H9 (cell line): ENCODE results near the gene CTIF. TPM values are rescaled to one million over a fixed set of nuclear protein-coding genes. Genes with fewer than 3 reads are reported as not detected.

Experiments
- DNase-seq: peaks from one replicate; pipeline ENCODE4 v3.0.0-alpha.2; 2017
- H2AFZ ChIP-seq: one replicate; pipeline ENCODE4 v1.6.1; 2013; ENCODE audit warnings: mild to moderate bottlenecking, low read length, control low read depth, moderate library complexity
- H2AK5ac ChIP-seq: 2 replicates; pipeline ENCODE4 v1.6.1; 2013; ENCODE audit warnings: low read length, control low read depth, mixed read lengths; ENCODE audit not compliant: insufficient read length
- H2BK120ac ChIP-seq: one replicate; pipeline ENCODE4 v1.6.1; 2013; ENCODE audit warnings: low read depth, mild to moderate bottlenecking, low read length, control low read depth, inconsistent platforms; ENCODE audit not compliant: poor library complexity, severe bottlenecking
- H2BK12ac ChIP-seq: 2 replicates; pipeline ENCODE4 v1.6.1; 2013; ENCODE audit warnings: low read length, control low read depth, mixed read lengths, low read depth; ENCODE audit not compliant: insufficient read length
- H2BK15ac ChIP-seq: 2 replicates; pipeline ENCODE4 v1.6.1; 2013; ENCODE audit warnings: low read depth, low read length, control low read depth
- H2BK20ac ChIP-seq: one replicate; pipeline ENCODE4 v1.6.1; 2013; ENCODE audit warnings: low read depth, mild to moderate bottlenecking, low read length, control low read depth, inconsistent platforms; ENCODE audit not compliant: poor library complexity, severe bottlenecking
- H2BK5ac ChIP-seq: 2 replicates; pipeline ENCODE4 v1.6.1; 2013; ENCODE audit warnings: low read length, control low read depth, mixed read lengths; ENCODE audit not compliant: insufficient read length
- H3K14ac ChIP-seq: 2 replicates; pipeline ENCODE4 v1.6.1; 2013; ENCODE audit warnings: low read length, control low read depth; ENCODE audit not compliant: insufficient read depth
- H3K18ac ChIP-seq: 2 replicates; pipeline ENCODE4 v1.6.1; 2013; ENCODE audit warnings: low read depth, mild to moderate bottlenecking, mixed read lengths, low read length, control low read depth; ENCODE audit not compliant: insufficient read length
- H3K23ac ChIP-seq: 2 replicates; pipeline ENCODE4 v1.6.1; 2013; ENCODE audit warnings: low read length, control low read depth, mixed read lengths, low read depth; ENCODE audit not compliant: insufficient read length
- H3K23me2 ChIP-seq: 2 replicates; pipeline ENCODE4 v1.6.1; 2013; ENCODE audit warnings: low read depth, mild to moderate bottlenecking, mixed read lengths, low read length, control low read depth; ENCODE audit not compliant: insufficient read length, poor library complexity, severe bottlenecking
- H3K27ac ChIP-seq: 2 replicates; pipeline ENCODE4 v1.5.1; 2013; ENCODE audit warnings: low read length, control low read depth, mixed read lengths, low read depth; ENCODE audit not compliant: insufficient read length
- H3K27me3 ChIP-seq: 2 replicates; pipeline ENCODE4 v1.6.1; 2013; ENCODE audit warnings: low read length, control low read depth, inconsistent platforms; ENCODE audit not compliant: insufficient read depth
- H3K4ac ChIP-seq: 2 replicates; pipeline ENCODE4 v1.6.1; 2013; ENCODE audit warnings: low read depth, mild to moderate bottlenecking, control low read depth, inconsistent platforms, low read length, moderate library complexity
- H3K4me1 ChIP-seq: 2 replicates; pipeline ENCODE4 v1.6.1; 2013; ENCODE audit warnings: low read length, control low read depth, inconsistent platforms; ENCODE audit not compliant: insufficient read depth
- H3K4me2 ChIP-seq: 2 replicates; pipeline ENCODE4 v1.6.1; 2013; ENCODE audit warnings: low read length, control low read depth, mixed read lengths; ENCODE audit not compliant: insufficient read length, insufficient read depth
- H3K56ac ChIP-seq: 2 replicates; pipeline ENCODE4 v1.6.1; 2013; ENCODE audit warnings: low read depth, mild to moderate bottlenecking, mixed read lengths, low read length, control low read depth; ENCODE audit not compliant: insufficient read length
- H3K79me1 ChIP-seq: 2 replicates; pipeline ENCODE4 v1.6.1; 2013; ENCODE audit warnings: low read depth, mild to moderate bottlenecking, moderate library complexity, low read length, control low read depth, inconsistent platforms; ENCODE audit not compliant: insufficient read depth, poor library complexity, severe bottlenecking
- H3K79me2 ChIP-seq: 2 replicates; pipeline ENCODE4 v1.6.1; 2013; ENCODE audit warnings: low read length, control low read depth, inconsistent platforms; ENCODE audit not compliant: insufficient read depth
- H3K9ac ChIP-seq: 2 replicates; pipeline ENCODE4 v1.6.1; 2013; ENCODE audit warnings: low read length, control low read depth, mixed read lengths; ENCODE audit not compliant: insufficient read length; ENCODE audit errors: extremely low read depth
- H3K9me3 ChIP-seq: one replicate; pipeline ENCODE4 v1.6.1; 2013; ENCODE audit warnings: low read depth, low read length, inconsistent platforms; ENCODE audit not compliant: control insufficient read depth
- H3T11ph ChIP-seq: one replicate; pipeline ENCODE4 v1.6.1; 2013; ENCODE audit warnings: mild to moderate bottlenecking, low read length, control low read depth, inconsistent platforms
- H4K20me1 ChIP-seq: one replicate; pipeline ENCODE4 v1.6.1; 2013; ENCODE audit not compliant: control insufficient read depth, insufficient read length, insufficient read depth
- H4K5ac ChIP-seq: 2 replicates; pipeline ENCODE4 v1.6.1; 2013; ENCODE audit warnings: low read depth, mild to moderate bottlenecking, mixed read lengths, low read length, control low read depth; ENCODE audit not compliant: insufficient read length
- H4K8ac ChIP-seq: replicated peaks from 2 replicates; pipeline ENCODE4 v1.6.1; 2013; ENCODE audit warnings: low read length, control low read depth, mixed read lengths, low read depth; ENCODE audit not compliant: insufficient read length
- H4K91ac ChIP-seq: 2 replicates; pipeline ENCODE4 v1.6.1; 2013; ENCODE audit warnings: low read depth, mild to moderate bottlenecking, moderate library complexity, mixed read lengths, low read length, control low read depth; ENCODE audit not compliant: insufficient read length
- H3K27ac Mint-ChIP-seq, 3 experiments: 2 replicates in 2 of 3; 3 replicates in 1 of 3; pipeline ENCODE4 v1.8.0; 2020 to 2021; ENCODE audit warnings: mixed read lengths in 3 of 3, mild to moderate bottlenecking in 1 of 3, moderate library complexity in 1 of 3
- H3K27me3 Mint-ChIP-seq: 2 replicates; pipeline ENCODE4 v1.8.0; 2021; ENCODE audit warnings: low read depth, mild to moderate bottlenecking, moderate library complexity, mixed read lengths
- H3K36me3 Mint-ChIP-seq, 3 experiments: 2 replicates in 2 of 3; 3 replicates in 1 of 3; pipeline ENCODE4 v1.8.0; 2020 to 2021; ENCODE audit warnings: low read depth in 3 of 3, mixed read lengths in 3 of 3; ENCODE audit not compliant: insufficient read depth in 1 of 3
- H3K4me1 Mint-ChIP-seq, 2 experiments: 2 replicates each; pipeline ENCODE4 v1.8.0; 2020; ENCODE audit warnings: mixed read lengths in 2 of 2
- H3K4me3 Mint-ChIP-seq, 2 experiments: 2 replicates in 1 of 2; 3 replicates in 1 of 2; pipeline ENCODE4 v1.8.0; 2020 to 2021; ENCODE audit warnings: mild to moderate bottlenecking in 2 of 2, mixed read lengths in 2 of 2, moderate library complexity in 1 of 2
- H3K9me3 Mint-ChIP-seq, 2 experiments: 2 replicates in 1 of 2; 3 replicates in 1 of 2; pipeline ENCODE4 v1.8.0; 2020; ENCODE audit warnings: mild to moderate bottlenecking in 2 of 2, mixed read lengths in 2 of 2, moderate library complexity in 1 of 2
- CTCF ChIP-seq: fragments of 200-600 bp; sonication (generic); conservative IDR thresholded peaks from 3 replicates; pipeline ENCODE4 v1.8.0; 2021; ENCODE audit warnings: antibody characterized with exemption, mild to moderate bottlenecking
- WGBS: extraction: QIAGEN DNeasy Blood & Tissue Kit; methylation state at CpG from one replicate; pipeline ENCODE4 v1.1.7; 2013; ENCODE audit warnings: missing lambda C conversion rate, low lambda C conversion rate, mixed read lengths; ENCODE audit not compliant: insufficient read length; ENCODE audit errors: extremely low coverage; 5-methylcytosine and 5-hydroxymethylcytosine counted together
- total RNA-seq: library from RNA; stranded (reverse); gene quantifications from 2 replicates; pipeline ENCODE4 v1.2.1, GENCODE V29; 2021

Gene CTIF
- total RNA-seq, 1 experiment from 2014 or later, result 15.8 TPM

- no peak overlapping the region for H2BK20ac ChIP-seq
- no peak overlapping the region for H3K18ac ChIP-seq
- Mint-ChIP-seq H3K36me3 (peaks cover 10 to 12% (median 10%) of the 10 kb centered on the region in 3 experiments), H3K9me3 (peaks cover 0 to 5% of the 10 kb centered on the region in 2 experiments; a peak in 4 of 5 replicates), H3K4me1 (peaks cover 33 to 37% of the 10 kb centered on the region in 2 experiments), H3K4me3 (no peak overlapping the region), H3K27ac (no peak overlapping the region), H3K27me3 (peaks cover 3% of the 10 kb centered on the region)
- no peak overlapping the region for H4K8ac ChIP-seq
- H4K20me1 ChIP-seq, result no peaks in the 10 kb centered on the region
- WGBS, result no CpG with 5 or more reads among the region's 5 CpGs
- H3K79me1 ChIP-seq, result no peaks in the 10 kb centered on the region
- no peak overlapping the region for H2AFZ ChIP-seq
- H3K79me2 ChIP-seq, result no peaks in the 10 kb centered on the region
- no peak overlapping the region for H3K27ac ChIP-seq
- no peak overlapping the region for H3K56ac ChIP-seq
- H3K23ac ChIP-seq, result no peak overlapping the region
- no peak overlapping the region for H3K9ac ChIP-seq
- no peak overlapping the region for H4K5ac ChIP-seq
- H2BK15ac ChIP-seq, result no peak overlapping the region
- DNase-seq, result no peak
- no peaks in the 10 kb centered on the region for H3K9me3 ChIP-seq
- no peak overlapping the region for H3K14ac ChIP-seq
- H3K27me3 ChIP-seq, result no peaks in the 10 kb centered on the region
- H3K4me2 ChIP-seq, result no peak overlapping the region
- no peaks in the 10 kb centered on the region for H3K23me2 ChIP-seq
- no peak overlapping the region for H3K4ac ChIP-seq
- H3K4me1 ChIP-seq, result no peaks in the 10 kb centered on the region; the same call in 1 of the 2 replicates
- H2BK5ac ChIP-seq, result no peak overlapping the region
- no peak overlapping the region for H2BK12ac ChIP-seq
- H2AK5ac ChIP-seq, result no peak overlapping the region
- no peak for TF ChIP-seq CTCF
- H4K91ac ChIP-seq, result no peak overlapping the region
- H3T11ph ChIP-seq, result no peak overlapping the region
- H2BK120ac ChIP-seq, result no peak overlapping the region
Measured at GRCh38 chr18:48577478-48578190, 38.8 kb downstream of the CTIF start.
